GM23338 (cell line): ENCODE results near the gene HEPACAM.

Experiments used
- CREB1 ChIP-seq: fragments of 250-450 bp; sonication (Bioruptor Pico); IDR thresholded peaks from 2 replicates; pipeline ENCODE4 v1.5.0; 2020; ENCODE audit warnings: low read depth, mild to moderate bottlenecking, moderate library complexity
- CTCF ChIP-seq, 2 experiments: fragments of 200-600 bp in 1 of 2; sonication (generic) in 1 of 2; conservative IDR thresholded peaks; 2 replicates each; pipeline versions ENCODE4 v1.5.1 to v1.6.1; 2016 to 2017; ENCODE audit warnings: antibody characterized with exemption in 2 of 2, low read depth in 2 of 2, mild to moderate bottlenecking in 2 of 2, moderate library complexity in 1 of 2
- EZH2 ChIP-seq: fragments of 200-600 bp; sonication (generic); IDR thresholded peaks from one replicate; pipeline ENCODE4 v1.8.0; 2017; ENCODE audit warnings: antibody characterized with exemption, mild to moderate bottlenecking, low read depth; ENCODE audit not compliant: unreplicated experiment
- EZH2phosphoT487 ChIP-seq: fragments of 200-600 bp; sonication (generic); IDR thresholded peaks from one replicate; pipeline ENCODE4 v1.8.1; 2018; ENCODE audit warnings: antibody characterized with exemption; ENCODE audit not compliant: unreplicated experiment
- JUNB ChIP-seq: IDR thresholded peaks from one replicate; pipeline ENCODE4 v1.6.1; 2016; ENCODE audit warnings: antibody characterized with exemption; ENCODE audit not compliant: unreplicated experiment
- NANOG ChIP-seq: IDR thresholded peaks from 2 replicates; pipeline ENCODE4 v1.6.1; 2016; ENCODE audit warnings: antibody characterized with exemption, borderline replicate concordance
- POLR2AphosphoS5 ChIP-seq: IDR thresholded peaks from 2 replicates; pipeline ENCODE4 v1.6.1; 2016; ENCODE audit warnings: antibody characterized with exemption, low read depth
- REST ChIP-seq: IDR thresholded peaks from one replicate; pipeline ENCODE4 v1.6.1; 2018; ENCODE audit warnings: antibody characterized with exemption; ENCODE audit not compliant: unreplicated experiment
- ZNF114 ChIP-seq: fragments of 250-450 bp; sonication (Bioruptor Pico); IDR thresholded peaks from 2 replicates; pipeline ENCODE4 v1.5.0; 2020; ENCODE audit warnings: mild to moderate bottlenecking, moderate library complexity
- ZNF331 ChIP-seq: fragments of 250-450 bp; sonication (Bioruptor Pico); IDR thresholded peaks from 2 replicates; pipeline ENCODE4 v1.5.0; 2020; ENCODE audit warnings: low read depth, mild to moderate bottlenecking, moderate library complexity
- TF ChIP-seq, protein P1 (sequence below): IDR thresholded peaks from 2 replicates; pipeline ENCODE4 v1.6.1; 2016; ENCODE audit warnings: antibody characterized with exemption

DNA sequence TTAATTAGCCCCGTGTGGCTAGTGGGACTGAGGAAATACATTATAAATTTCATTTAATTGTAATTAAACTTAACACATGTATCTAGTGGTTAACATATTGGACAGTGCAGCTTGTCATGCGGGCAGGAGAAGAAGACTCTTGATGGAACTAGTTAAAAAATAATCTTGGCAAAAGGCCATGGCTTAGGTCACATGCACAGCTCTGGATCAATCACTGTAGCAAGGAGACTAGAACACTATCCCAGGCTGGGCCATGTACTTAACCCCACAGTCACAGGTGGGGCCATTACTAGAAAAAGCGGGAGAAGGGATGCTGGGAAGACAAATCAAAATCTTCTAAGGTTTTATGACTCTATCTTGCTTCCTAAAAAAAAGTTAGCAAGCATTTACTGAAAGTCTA lies 8.7 kb upstream of the HEPACAM start:
- TF ChIP-seq CTCF (conservative IDR thresholded peaks at IDR 0.05; ENCODE audit: low read depth in 2 of 2): no peak
- TF ChIP-seq ZNF331 (CRISPR knock-in tag): no peak
- TF ChIP-seq JUNB: no peak
- no peak for TF ChIP-seq EZH2phosphoT487
- TF ChIP-seq REST: no peak
- no peak for TF ChIP-seq CREB1 (CRISPR knock-in tag)
- no peak for TF ChIP-seq EZH2
- TF ChIP-seq POLR2AphosphoS5: no peak
- TF ChIP-seq, protein P1, sequence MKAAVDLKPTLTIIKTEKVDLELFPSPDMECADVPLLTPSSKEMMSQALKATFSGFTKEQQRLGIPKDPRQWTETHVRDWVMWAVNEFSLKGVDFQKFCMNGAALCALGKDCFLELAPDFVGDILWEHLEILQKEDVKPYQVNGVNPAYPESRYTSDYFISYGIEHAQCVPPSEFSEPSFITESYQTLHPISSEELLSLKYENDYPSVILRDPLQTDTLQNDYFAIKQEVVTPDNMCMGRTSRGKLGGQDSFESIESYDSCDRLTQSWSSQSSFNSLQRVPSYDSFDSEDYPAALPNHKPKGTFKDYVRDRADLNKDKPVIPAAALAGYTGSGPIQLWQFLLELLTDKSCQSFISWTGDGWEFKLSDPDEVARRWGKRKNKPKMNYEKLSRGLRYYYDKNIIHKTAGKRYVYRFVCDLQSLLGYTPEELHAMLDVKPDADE: no peak
- TF ChIP-seq ZNF114 (CRISPR knock-in tag): no peak
- no peak for TF ChIP-seq NANOG
